Skeletal muscle cell (primary cell): ENCODE data around the gene NCAM1.

Source experiments
- DNase-seq: peaks from one replicate; pipeline ENCODE4 v3.0.0-alpha.2; 2010; ENCODE audit warnings: low read depth
- H3K4me3 ChIP-seq: 2 replicates; pipeline ENCODE4 v1.5.1; 2011; ENCODE audit warnings: low read depth, mild to moderate bottlenecking, control low read depth, low read length, moderate library complexity

The NCAM1 gene

DNA sequence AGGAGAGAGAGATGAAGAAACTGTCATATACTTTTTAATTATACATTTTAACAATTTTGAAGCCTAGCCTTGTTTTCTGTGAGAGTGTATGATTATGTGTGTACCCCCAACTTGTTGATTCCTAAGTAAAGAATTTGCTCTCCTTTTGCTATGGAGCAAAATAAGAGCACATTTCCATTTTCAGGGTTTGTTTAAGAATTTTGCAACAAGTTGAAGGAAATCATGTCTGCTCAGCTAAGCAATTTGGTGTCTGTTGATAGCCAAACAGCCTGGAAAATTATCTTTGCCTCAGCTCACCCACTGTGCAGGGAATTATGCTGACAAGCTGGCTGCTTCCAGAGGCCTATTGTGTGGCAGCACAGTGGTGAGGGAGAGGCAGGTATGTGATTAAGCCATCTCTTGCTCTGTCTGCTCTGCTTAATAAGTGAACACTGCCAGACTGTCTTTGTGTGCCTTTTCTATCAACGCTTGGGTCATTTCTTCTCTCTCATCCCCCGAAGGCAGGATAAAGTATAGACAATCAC is 218.0 kb downstream of the NCAM1 start:
- DNase-seq: no peak
- H3K4me3 ChIP-seq: no peak overlapping the region

- H3K4me3 ChIP-seq: no peak overlapping the region
- no peak for DNase-seq
Measured at GRCh38 chr11:113181094-113181493, 219.9 kb downstream of the NCAM1 start.

GRCh38 chr11:113182288-113182687 is 221.1 kb downstream of the NCAM1 start:
- no peak for DNase-seq

DNA sequence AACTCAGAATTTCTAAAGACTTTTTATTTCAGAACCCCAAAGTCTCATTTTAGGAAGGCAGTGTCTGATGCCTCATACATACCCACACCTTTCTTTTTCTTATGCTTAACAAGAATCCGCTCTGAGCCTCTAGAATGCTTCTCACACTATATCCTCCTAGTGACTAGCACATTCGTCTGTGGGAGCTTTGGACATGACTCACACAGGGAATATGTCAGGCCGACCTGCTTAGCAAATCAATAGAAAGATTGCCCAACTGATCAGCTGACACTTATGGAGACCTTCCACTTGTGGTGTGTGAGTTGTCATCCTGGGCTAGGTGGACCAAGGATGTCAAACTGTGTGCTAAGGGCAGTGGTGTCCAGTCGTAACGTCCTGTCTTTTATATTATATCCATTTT is 223.3 kb downstream of the NCAM1 start:
- H3K4me3 ChIP-seq: no peak overlapping the region
- peak; percentile 85 for DNase-seq

More at GRCh38 chr11:113182288-113182687, 221.1 kb downstream of the NCAM1 start:
- H3K4me3 ChIP-seq: no peak overlapping the region

DNA sequence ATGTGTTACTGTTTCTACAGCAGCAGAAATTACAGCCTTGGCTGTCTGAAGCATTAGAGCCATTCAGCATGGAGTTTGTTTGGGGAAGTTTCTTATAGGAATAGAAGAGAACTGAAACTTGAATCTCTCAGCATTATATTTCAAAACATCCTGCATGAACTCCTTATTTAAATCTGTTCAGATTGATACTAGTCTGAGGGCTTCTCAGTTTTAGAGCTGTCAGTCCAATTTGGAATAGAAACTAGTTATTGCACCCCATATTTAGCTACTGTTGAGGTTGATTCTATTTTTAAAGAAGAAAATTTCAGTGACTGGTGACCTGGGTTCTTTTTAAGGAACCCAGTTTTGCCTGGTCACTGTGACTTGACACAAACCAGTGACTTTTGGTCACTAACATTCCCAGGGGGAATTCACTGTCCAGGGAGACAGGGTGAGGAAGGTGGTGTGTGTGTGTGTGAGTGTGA is 227.2 kb downstream of the NCAM1 start:
- no peak overlapping the region for H3K4me3 ChIP-seq
- DNase-seq: no peak

GRCh38 chr11:113189909-113190667 is 228.9 kb downstream of the NCAM1 start:
- no peak overlapping the region for H3K4me3 ChIP-seq

DNA sequence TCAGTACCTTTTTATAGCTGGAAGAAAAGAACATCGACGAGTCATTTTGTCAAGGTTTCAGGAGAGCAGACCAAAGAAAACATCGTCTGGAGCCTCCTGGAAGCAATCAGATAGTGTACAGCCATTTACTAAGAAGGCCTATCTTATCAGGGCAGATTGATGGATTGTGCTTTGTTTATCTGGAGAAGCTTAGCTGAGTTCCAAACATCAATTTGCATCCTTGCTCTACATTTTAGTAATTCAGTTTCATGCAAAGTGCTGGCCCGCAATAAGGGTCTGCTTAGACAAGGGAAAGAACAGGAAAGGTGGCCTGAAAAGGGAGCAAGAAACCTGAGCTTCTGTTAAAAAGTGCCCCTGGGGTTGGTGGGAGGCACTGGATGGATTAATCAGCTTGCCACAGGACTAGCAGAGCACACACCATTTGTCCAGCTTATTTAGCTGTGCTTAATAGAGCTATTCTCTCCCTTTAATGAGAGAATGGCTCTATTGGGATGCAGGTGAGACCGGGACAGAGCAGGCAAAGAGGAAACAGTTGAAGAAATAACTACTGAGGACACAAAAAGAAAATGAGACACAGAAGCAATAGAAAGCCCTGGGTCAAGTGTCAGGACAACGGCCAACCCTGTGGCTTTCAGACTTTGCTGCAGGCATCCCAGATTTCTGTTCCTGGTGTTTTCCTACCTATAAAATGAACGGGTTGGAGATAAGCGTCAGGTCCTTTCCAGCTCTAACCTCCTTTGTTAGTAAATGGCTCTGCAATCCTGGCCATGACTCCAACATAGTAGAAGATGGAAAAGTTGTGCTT is 231.1 kb downstream of the NCAM1 start:
- DNase-seq: no peak
- H3K4me3 ChIP-seq: no peak overlapping the region

More at GRCh38 chr11:113189909-113190667, 228.9 kb downstream of the NCAM1 start:
- DNase-seq: peak; percentile 81

DNA sequence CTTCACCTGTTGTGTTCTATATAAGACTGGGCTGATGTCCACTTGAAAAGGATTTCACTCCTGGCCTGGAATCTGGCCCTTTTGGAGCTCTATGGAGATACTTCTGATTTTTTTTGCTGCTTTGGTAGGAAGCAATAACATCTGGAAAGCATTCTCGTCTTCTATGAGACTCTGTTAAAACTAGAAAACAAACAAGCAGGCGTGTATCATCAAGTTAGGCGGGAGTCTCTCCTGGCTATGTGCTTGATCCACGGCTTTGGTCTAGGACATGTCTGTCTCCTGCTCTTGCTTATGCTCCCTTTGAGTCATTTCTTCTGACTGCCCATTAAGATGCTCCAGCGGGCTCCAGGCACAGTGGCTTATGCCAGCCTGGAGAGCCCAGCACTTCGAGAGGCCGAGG is 231.8 kb downstream of the NCAM1 start:
- no peak for DNase-seq
- H3K4me3 ChIP-seq: no peak overlapping the region

- no peak overlapping the region for H3K4me3 ChIP-seq
Measured at GRCh38 chr11:113193946-113194345, 232.7 kb downstream of the NCAM1 start.

DNA sequence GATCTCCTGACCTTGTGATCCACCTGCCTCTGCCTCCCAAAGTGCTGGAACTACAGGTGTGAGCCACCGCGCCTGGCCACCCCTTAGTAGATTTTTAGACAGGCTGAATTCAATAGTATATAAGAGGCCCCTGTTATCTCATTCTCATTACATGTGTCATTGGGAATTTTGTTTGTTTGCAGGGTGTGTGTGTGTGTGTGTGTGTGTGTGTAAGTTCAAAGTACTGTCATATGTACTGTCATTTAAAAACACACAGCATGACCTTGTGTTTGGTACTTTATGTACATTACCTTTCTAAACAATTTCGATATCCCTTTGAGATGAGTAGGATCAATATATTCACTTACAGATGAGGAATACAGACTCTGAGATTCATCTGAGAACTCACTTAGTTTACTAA is 234.5 kb downstream of the NCAM1 start:
- H3K4me3 ChIP-seq: no peak overlapping the region
- no peak for DNase-seq

More at GRCh38 chr11:113193946-113194345, 232.7 kb downstream of the NCAM1 start:
- no peak for DNase-seq

- no peak overlapping the region for H3K4me3 ChIP-seq
- DNase-seq: no peak
Measured at GRCh38 chr11:113197446-113197845, 236.2 kb downstream of the NCAM1 start.

DNA sequence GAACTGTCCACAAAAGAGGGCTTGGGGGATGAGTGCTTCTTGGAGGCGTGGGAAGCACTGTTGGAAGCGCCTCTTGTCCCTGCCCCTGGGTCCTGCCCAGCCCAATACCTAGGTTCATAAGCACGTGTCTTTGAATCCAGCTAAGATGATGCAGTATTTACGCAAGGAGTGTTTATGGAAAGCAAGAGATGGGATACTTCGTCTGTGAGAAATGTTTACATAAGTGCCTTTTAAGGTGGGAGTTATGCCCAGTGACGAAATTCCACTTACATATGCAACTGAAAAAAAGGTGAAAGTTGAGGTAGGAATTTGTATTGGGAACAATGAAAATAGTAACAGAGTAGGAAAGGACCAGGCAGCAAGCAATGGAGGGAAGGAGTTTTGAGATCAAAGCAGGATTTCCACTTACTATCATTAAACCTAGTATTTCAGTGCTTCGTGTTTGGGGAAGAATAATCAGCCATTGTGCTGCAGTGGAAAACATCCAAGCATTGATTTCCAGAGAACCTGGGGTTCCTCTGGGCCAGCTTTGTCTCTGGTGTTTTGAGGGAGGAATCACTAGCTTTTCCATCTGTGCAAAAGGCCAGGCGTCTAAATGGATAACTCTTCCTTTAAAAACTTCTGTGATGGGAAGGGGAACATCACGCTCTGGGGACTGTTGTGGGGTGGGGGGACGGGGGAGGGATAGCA is 237.9 kb downstream of the NCAM1 start:
- H3K4me3 ChIP-seq: no peak overlapping the region

DNA sequence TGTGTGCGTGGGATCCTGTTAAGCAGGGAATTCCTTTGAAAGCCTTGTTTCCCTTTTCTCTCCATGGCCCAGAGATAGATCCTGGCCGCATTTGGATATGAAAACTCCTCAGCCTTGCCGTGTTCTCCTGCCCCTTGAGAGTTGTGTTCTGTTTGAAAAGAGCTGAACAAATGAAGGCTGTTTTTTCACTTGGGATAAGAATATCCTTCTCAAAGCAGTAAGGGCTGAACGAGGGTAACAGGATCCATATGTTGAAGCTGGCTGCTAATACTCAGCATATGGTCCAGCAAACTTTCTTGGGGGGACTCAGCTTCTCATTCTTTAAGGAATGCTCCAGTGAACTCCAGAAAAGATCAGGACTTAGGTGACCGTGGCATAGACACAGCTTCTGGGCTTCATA is 238.6 kb downstream of the NCAM1 start:
- DNase-seq: no peak

More for the DNA sequence above, 237.9 kb downstream of the NCAM1 start:
- DNase-seq: no peak

DNA sequence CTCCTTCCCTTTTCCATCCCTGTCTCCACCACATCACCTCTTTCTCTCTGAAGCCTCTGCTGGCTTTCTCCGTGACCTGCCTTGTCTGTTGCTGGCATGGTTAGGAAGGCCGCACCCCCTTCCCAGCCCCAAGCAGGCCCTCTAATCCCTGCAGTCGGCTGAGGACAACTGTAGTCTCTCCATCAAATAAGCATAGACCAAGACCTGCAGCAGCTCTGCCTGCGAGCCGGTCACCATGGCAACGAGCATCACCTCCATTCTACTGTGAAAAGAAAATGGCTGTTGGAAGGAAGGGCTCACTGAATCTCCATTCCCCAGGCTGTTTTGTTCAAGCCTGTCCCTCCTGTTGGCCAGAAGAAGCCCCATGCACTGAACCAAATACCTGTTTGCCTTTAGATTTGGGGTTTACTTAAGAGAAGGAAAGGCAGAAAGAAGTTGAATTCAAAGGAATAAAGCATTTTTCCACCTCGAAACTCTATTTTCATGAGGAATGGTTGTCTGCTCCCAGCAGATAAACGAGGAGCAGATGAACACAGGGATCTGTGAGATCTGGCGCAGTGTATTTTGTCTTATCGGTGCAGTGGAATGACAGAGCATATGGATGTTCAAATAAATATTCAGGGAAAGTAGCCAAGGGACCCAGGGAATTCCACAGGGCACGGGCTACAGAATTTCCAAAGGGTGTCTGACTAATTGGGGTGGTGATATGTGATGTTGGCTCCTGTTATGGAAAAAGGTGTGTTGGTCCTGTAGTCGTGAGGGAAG is 240.0 kb downstream of the NCAM1 start:
- H3K4me3 ChIP-seq: no peak overlapping the region
- DNase-seq: no peak

More for the DNA sequence above, 238.6 kb downstream of the NCAM1 start:
- no peak overlapping the region for H3K4me3 ChIP-seq

- DNase-seq: no peak
Measured at GRCh38 chr11:113202431-113202830, 241.2 kb downstream of the NCAM1 start.

GRCh38 chr11:113203141-113203753 is 242.0 kb downstream of the NCAM1 start:
- no peak for DNase-seq
- H3K4me3 ChIP-seq: no peak overlapping the region

More at GRCh38 chr11:113202431-113202830, 241.2 kb downstream of the NCAM1 start:
- no peak overlapping the region for H3K4me3 ChIP-seq

DNA sequence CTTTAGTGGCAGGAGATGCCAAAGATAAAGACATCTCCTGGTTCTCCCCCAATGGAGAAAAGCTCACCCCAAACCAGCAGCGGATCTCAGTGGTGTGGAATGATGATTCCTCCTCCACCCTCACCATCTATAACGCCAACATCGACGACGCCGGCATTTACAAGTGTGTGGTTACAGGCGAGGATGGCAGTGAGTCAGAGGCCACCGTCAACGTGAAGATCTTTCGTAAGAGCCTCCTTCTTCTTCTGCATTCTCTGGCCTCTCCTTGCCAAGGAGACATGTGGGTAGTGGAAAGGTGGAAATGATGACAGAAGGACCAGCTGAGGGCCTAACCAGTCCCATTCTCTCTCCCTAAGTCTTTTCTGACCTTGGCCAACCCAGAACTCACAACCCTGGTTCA is 243.1 kb downstream of the NCAM1 start:
- DNase-seq: no peak
- H3K4me3 ChIP-seq: no peak overlapping the region

DNA sequence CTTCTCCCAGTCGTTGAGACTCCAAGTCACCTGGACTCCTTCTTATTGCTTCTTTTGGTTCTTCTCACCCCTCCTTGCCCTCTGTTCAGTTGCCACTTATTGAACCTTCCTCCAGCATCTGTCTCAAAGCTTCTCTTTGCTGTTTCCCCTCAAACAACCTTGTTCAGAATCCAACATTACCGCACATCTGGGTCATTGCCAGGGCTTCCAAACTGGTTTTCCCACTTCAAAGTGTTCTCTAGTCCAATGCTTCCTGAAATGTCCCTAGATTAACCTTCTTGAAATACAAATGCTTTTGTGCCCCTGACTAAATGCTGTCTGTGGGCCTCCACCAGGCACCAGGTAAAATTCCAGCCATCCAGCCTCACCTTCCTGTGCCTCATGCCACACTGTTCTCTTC is 252.3 kb downstream of the NCAM1 start:
- DNase-seq: no peak

DNA sequence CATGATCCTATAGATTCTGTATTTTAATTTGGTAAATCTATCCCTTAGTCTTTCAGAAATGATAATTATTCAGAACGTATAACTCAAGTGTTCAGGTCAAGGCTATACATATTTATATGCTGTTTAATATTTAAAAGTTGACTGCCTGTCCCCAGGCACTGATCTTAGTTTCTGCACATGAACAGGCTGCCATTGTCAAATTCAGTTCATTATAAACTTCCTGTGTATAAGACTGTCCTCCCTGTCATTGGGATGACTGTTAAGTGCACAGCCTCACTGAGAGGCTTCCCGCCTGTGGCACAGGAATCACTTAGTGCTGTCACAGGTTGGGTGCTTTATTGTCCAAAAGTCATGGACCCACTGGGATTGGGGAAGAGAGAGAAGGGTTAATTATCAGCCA is 261.0 kb downstream of the NCAM1 start:
- H3K4me3 ChIP-seq: no peak overlapping the region

More for the DNA sequence above, 252.3 kb downstream of the NCAM1 start:
- no peak overlapping the region for H3K4me3 ChIP-seq

More for the DNA sequence above, 261.0 kb downstream of the NCAM1 start:
- no peak for DNase-seq
